Measurements from ENCODE around the gene CCDC83.

- TF ChIP-seq CTCF (conservative IDR thresholded peaks at IDR 0.05) (no peak), EZH2 (IDR thresholded peaks at IDR 0.05; ENCODE audit: low read depth) (no peak)
Observed at GRCh38 chr11:85949798-85950197, 94.6 kb downstream of the CCDC83 start.

All from PC-9 (cell line).